Measurements from ENCODE around the gene TM7SF2.

DNA sequence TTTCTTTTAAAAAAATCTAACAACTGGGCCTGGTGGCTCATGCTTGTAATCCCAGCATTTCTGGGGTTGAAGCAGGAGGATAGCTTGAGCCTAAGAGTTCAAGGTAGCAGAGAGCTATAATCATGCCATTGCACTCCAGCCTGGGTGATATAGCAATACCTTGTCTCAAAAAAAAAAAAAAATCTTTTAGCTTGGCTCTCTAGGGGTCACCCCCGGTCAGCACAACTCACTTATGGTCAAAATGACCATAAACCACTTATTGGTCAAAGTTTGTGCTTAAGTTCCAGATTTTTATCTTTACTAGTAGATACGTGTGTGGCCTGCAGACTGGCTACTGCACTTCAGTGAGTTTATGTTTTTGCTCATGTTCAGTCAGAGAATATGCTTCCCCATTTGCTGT, 52.0 kb downstream of the TM7SF2 start:
- no peak for TF ChIP-seq CTCF (conservative IDR thresholded peaks at IDR 0.05; ENCODE audit: low read length)
- no peak for TF ChIP-seq EZH2phosphoT487 (IDR thresholded peaks at IDR 0.05; ENCODE audit: borderline replicate concordance)
